ENCODE data around the gene MLLT6.

DNA sequence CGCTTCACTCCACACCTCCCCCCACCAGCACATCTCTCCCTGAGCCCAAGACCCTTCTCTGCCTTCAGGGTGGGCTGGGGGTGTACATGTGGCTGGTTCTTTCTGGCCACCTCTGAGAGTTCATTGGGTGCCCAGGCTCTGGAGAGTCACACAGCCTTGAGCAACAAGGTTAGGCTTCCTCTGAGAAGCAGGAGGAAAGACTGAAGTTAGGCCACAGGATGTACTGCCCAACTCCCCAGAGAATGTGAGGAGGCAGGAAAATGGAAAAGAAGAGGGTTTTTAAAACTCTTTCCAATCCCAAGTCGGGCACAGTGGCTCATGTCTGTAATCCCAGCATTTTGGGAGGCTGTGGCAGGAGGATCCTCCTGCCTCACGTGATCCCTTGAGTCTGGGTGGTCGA lies 35.7 kb downstream of the MLLT6 start:
- TF ChIP-seq, protein P1, sequence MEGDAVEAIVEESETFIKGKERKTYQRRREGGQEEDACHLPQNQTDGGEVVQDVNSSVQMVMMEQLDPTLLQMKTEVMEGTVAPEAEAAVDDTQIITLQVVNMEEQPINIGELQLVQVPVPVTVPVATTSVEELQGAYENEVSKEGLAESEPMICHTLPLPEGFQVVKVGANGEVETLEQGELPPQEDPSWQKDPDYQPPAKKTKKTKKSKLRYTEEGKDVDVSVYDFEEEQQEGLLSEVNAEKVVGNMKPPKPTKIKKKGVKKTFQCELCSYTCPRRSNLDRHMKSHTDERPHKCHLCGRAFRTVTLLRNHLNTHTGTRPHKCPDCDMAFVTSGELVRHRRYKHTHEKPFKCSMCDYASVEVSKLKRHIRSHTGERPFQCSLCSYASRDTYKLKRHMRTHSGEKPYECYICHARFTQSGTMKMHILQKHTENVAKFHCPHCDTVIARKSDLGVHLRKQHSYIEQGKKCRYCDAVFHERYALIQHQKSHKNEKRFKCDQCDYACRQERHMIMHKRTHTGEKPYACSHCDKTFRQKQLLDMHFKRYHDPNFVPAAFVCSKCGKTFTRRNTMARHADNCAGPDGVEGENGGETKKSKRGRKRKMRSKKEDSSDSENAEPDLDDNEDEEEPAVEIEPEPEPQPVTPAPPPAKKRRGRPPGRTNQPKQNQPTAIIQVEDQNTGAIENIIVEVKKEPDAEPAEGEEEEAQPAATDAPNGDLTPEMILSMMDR (IDR thresholded peaks at IDR 0.05), result no peak
- no peak for TF ChIP-seq ZFP36 (IDR thresholded peaks at IDR 0.05; ENCODE audit: borderline replicate concordance, partially characterized antibody)
- no peak for TF ChIP-seq KDM5A (IDR thresholded peaks at IDR 0.05)

Measured in A549 (cell line).